Measurements from ENCODE around the gene ZEB1. TPM values are rescaled to one million over a fixed set of nuclear protein-coding genes. Genes with fewer than 3 reads are reported as not detected.

Gene ZEB1
- total and polyA plus RNA-seq, 2 of the 4 experiments (the other 2 are of a cell fraction): 23.7 to 108 TPM

GRCh38 chr10:31507427-31507826, 188.4 kb downstream of the ZEB1 start:
- Histone ChIP-seq H2BK120ac (ENCODE audit: low read depth, low read length) (no peak overlapping the region), H2AFZ (replicated peaks; ENCODE audit: low read length, poor library complexity) (no peak overlapping the region), H3K36me3 (ENCODE audit: control insufficient read depth, insufficient read depth, low read length) (peaks cover 30% of the 10 kb centered on the region), H3K14ac (replicated peaks; ENCODE audit: low read depth, low read length) (no peak overlapping the region), H2AK5ac (ENCODE audit: low read depth, low read length) (no peak overlapping the region), H3K4ac (ENCODE audit: low read depth, low read length) (no peak overlapping the region), H3K27me3 (ENCODE audit: control insufficient read depth, insufficient read depth, low read length) (no peaks in the 10 kb centered on the region), H3K18ac (ENCODE audit: low read depth, low read length) (no peak overlapping the region), H3K9me3 (ENCODE audit: control insufficient read depth, insufficient read depth, low read length) (peaks cover 11% of the 10 kb centered on the region), H2BK5ac (ENCODE audit: low read depth, low read length, poor library complexity, severe bottlenecking) (no peak overlapping the region), H2BK20ac (ENCODE audit: low read depth, low read length) (no peak overlapping the region), H3K4me2 (ENCODE audit: low read depth, low read length) (no peak overlapping the region), H3K23ac (ENCODE audit: low read depth, low read length) (no peak overlapping the region), H2BK15ac (ENCODE audit: low read depth, low read length) (no peak overlapping the region), H3K9me1 (ENCODE audit: insufficient read depth, low read length) (peaks cover 19% of the 10 kb centered on the region), H3K4me1 (ENCODE audit: control insufficient read depth, insufficient read depth, low read length) (peaks cover 9% of the 10 kb centered on the region), H2AK9ac (replicated peaks; ENCODE audit: low read depth, low read length, poor library complexity) (no peak overlapping the region), H4K5ac (ENCODE audit: low read depth, low read length) (no peak overlapping the region), H3K4me3 (ENCODE audit: insufficient read depth, low read depth, low read length) (no peak overlapping the region), H3K27ac (ENCODE audit: insufficient read depth, low read length) (no peak overlapping the region), H3K79me1 (ENCODE audit: low read depth in 1 of 2, low read length in 2 of 2) (peaks cover 31 to 51% of the 10 kb centered on the region in 2 experiments), H4K91ac (ENCODE audit: insufficient read depth, low read depth, low read length) (no peak overlapping the region), H3K9ac (ENCODE audit: low read depth, low read length) (no peak overlapping the region), H3K56ac (ENCODE audit: extremely low read depth, insufficient read depth, low read length) (no peak overlapping the region), H4K20me1 (ENCODE audit: insufficient read depth, low read length) (peaks cover 15% of the 10 kb centered on the region), H4K8ac (ENCODE audit: low read depth in 2 of 2, low read length in 2 of 2) (no peak overlapping the region)
- CTCF ChIA-PET: no interaction called here
- no TSS peak for BruUV-seq (replicated peaks)
- dilution Hi-C loops (cut with HindIII; ENCODE audit: low sequenced_read_pairs, unreplicated experiment) (no loop called here), in situ Hi-C loops (cut with MboI; ENCODE audit: low sequenced_read_pairs) (loop anchor here (10.0 kb wide), 1 partner anchor 763 kb away; no protein-coding TSS in a partner anchor), intact Hi-C loops (cut with micrococcal nuclease) (no loop called here)
- TF ChIP-seq, protein P1, sequence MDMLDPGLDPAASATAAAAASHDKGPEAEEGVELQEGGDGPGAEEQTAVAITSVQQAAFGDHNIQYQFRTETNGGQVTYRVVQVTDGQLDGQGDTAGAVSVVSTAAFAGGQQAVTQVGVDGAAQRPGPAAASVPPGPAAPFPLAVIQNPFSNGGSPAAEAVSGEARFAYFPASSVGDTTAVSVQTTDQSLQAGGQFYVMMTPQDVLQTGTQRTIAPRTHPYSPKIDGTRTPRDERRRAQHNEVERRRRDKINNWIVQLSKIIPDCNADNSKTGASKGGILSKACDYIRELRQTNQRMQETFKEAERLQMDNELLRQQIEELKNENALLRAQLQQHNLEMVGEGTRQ (IDR thresholded peaks at IDR 0.05; ENCODE audit: low read depth, low read length): no peak
- TF ChIP-seq FOS (IDR thresholded peaks at IDR 0.05; ENCODE audit: low read depth, low read length) (no peak), CEBPB (IDR thresholded peaks at IDR 0.05; ENCODE audit: low read depth, low read length) (no peak), SMC3 (IDR thresholded peaks at IDR 0.05; ENCODE audit: low read depth, low read length) (no peak), CTCF (conservative IDR thresholded peaks at IDR 0.05; ENCODE audit: low read depth, low read length) (no peak), MAFK (IDR thresholded peaks at IDR 0.05; ENCODE audit: low read depth, low read length) (no peak), RAD21 (IDR thresholded peaks at IDR 0.05; ENCODE audit: low read length) (no peak), RFX5 (IDR thresholded peaks at IDR 0.05; ENCODE audit: low read depth, low read length) (no peak), BHLHE40 (IDR thresholded peaks at IDR 0.05; ENCODE audit: low read depth, low read length) (no peak), NFE2L2 (IDR thresholded peaks at IDR 0.05; ENCODE audit: low read depth, low read length) (no peak), RCOR1 (IDR thresholded peaks at IDR 0.05; ENCODE audit: insufficient replicate concordance, low read length) (no peak), MXI1 (IDR thresholded peaks at IDR 0.05; ENCODE audit: borderline replicate concordance, low read depth, low read length) (no peak), POLR2A (IDR thresholded peaks at IDR 0.05; ENCODE audit: low read depth, low read length) (no peak), MAZ (IDR thresholded peaks at IDR 0.05; ENCODE audit: borderline replicate concordance, low read depth, low read length) (no peak), CHD1 (IDR thresholded peaks at IDR 0.05; ENCODE audit: low read depth, low read length) (no peak)
- TF ChIP-seq, protein P2, sequence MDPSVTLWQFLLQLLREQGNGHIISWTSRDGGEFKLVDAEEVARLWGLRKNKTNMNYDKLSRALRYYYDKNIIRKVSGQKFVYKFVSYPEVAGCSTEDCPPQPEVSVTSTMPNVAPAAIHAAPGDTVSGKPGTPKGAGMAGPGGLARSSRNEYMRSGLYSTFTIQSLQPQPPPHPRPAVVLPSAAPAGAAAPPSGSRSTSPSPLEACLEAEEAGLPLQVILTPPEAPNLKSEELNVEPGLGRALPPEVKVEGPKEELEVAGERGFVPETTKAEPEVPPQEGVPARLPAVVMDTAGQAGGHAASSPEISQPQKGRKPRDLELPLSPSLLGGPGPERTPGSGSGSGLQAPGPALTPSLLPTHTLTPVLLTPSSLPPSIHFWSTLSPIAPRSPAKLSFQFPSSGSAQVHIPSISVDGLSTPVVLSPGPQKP (IDR thresholded peaks at IDR 0.05; ENCODE audit: borderline replicate concordance, low read depth, low read length): no peak
- whole genome bisulfite sequencing, 2 experiments (ENCODE audit: extremely low coverage in 2 of 2, insufficient read length in 1 of 2): no CpG with 5 or more reads among the region's 2 CpGs
- ATAC-seq (ENCODE audit: low read depth): no peak
- no peak for DNase-seq
- POLR2A ChIA-PET (ENCODE audit: unreplicated experiment): no interaction called here
